PC-3 (cell line): ENCODE results near the gene YAP1. TPM values are rescaled to one million over a fixed set of nuclear protein-coding genes. Genes with fewer than 3 reads are reported as not detected.

ENCODE experiments used
- ATAC-seq: fragments of 200-7000 bp; cut with Tn5 transposase; 2 replicates; pipeline ENCODE4 v1.9.1; 2020; ENCODE audit warnings: mild to moderate bottlenecking, moderate library complexity
- BruUV-seq: library from RNA; stranded (reverse); fragments of 400-500 nt; replicated peaks from 2 replicates; lab custom pipeline; 2021; lab: Mats Ljungman, UMichigan
- CTCF ChIA-PET: fragments of 300-600 bp; sonication (Branson Sonifier 250); formaldehyde crosslinking; loops from one replicate; lab custom pipeline; 2022; ENCODE audit warnings: antibody characterized with exemption; lab: Charles Lee
- POLR2A ChIA-PET: fragments of 300-600 bp; sonication (Branson Sonifier 250); formaldehyde crosslinking; loops from one replicate; lab custom pipeline; 2022; ENCODE audit warnings: antibody characterized with exemption; ENCODE audit not compliant: unreplicated experiment; lab: Charles Lee
- DNase-seq: peaks from one replicate; pipeline ENCODE4 v3.0.0-alpha.2; 2015
- H2AFZ ChIP-seq: fragments of 300-600 bp; sonication (generic); 2 replicates; pipeline ENCODE4 v1.6.0; 2016; ENCODE audit warnings: antibody characterized with exemption, low read length
- H3F3A ChIP-seq: fragments of 300-600 bp; sonication (generic); one replicate; pipeline ENCODE4 v1.6.0; 2017; ENCODE audit warnings: antibody characterized with exemption, low read length, control low read depth, mild to moderate bottlenecking; ENCODE audit not compliant: unreplicated experiment
- H3K27ac ChIP-seq: fragments of 300-600 bp; sonication (generic); 2 replicates; pipeline ENCODE4 v1.5.1; 2016; ENCODE audit warnings: mild to moderate bottlenecking, low read length
- H3K27me3 ChIP-seq: fragments of 300-600 bp; sonication (generic); 2 replicates; pipeline ENCODE4 v1.6.1; 2016; ENCODE audit warnings: low read length, mixed read lengths
- H3K36me3 ChIP-seq: fragments of 300-600 bp; sonication (generic); 2 replicates; pipeline ENCODE4 v1.6.1; 2016; ENCODE audit warnings: low read depth, mixed run types, low read length, mixed read lengths
- H3K4me1 ChIP-seq: fragments of 300-600 bp; sonication (generic); 2 replicates; pipeline ENCODE4 v1.5.1; 2016; ENCODE audit warnings: low read length; ENCODE audit not compliant: insufficient read depth
- H3K4me2 ChIP-seq: fragments of 300-600 bp; sonication (generic); 2 replicates; pipeline ENCODE4 v1.6.0; 2016; ENCODE audit warnings: low read length
- H3K4me3 ChIP-seq: fragments of 300-600 bp; sonication (generic); 2 replicates; pipeline ENCODE4 v1.5.1; 2016; ENCODE audit warnings: mild to moderate bottlenecking, low read length, mixed read lengths
- H3K79me2 ChIP-seq: fragments of 300-600 bp; sonication (generic); 2 replicates; pipeline ENCODE4 v1.6.1; 2017; ENCODE audit warnings: low read length, mixed read lengths
- H3K9ac ChIP-seq: fragments of 300-600 bp; sonication (generic); 2 replicates; pipeline ENCODE4 v1.6.0; 2016; ENCODE audit warnings: mild to moderate bottlenecking, low read length
- H3K9me2 ChIP-seq: fragments of 300-600 bp; sonication (generic); replicated peaks from 2 replicates; pipeline ENCODE4 v1.6.1; 2016; ENCODE audit warnings: mixed run types, low read length, mixed read lengths
- H3K9me3 ChIP-seq: fragments of 300-600 bp; sonication (generic); 2 replicates; pipeline ENCODE4 v1.6.1; 2016; ENCODE audit warnings: low read length, mixed read lengths
- H4K20me1 ChIP-seq: fragments of 300-600 bp; sonication (generic); 2 replicates; pipeline ENCODE4 v1.6.1; 2016; ENCODE audit warnings: low read length, mixed read lengths
- EZH2 ChIP-seq: fragments of 300-600 bp; sonication (generic); IDR thresholded peaks from one replicate; pipeline ENCODE4 v1.6.1; 2017; ENCODE audit warnings: antibody characterized with exemption, mild to moderate bottlenecking, low read length; ENCODE audit not compliant: unreplicated experiment
- EZH2phosphoT487 ChIP-seq: fragments of 300-600 bp; sonication (generic); IDR thresholded peaks from 2 replicates; pipeline ENCODE4 v1.6.1; 2018; ENCODE audit warnings: mild to moderate bottlenecking, antibody characterized with exemption, low read length, borderline replicate concordance
- intact Hi-C: fragments of 100-400 bp; cut with micrococcal nuclease; formaldehyde crosslinking; loops from 2 replicates; pipeline ENCODE4 v1.9.0; 2023
- total RNA-seq: library from RNA; depleted of rRNA; stranded (reverse); fragments of >200 nt; gene quantifications from 2 replicates; pipeline ENCODE4 v1.2.3, GENCODE V29; 2014
- TF ChIP-seq, protein P1 (sequence below): fragments of 300-600 bp; sonication (generic); conservative IDR thresholded peaks from 2 replicates; pipeline ENCODE4 v1.5.1; 2017; ENCODE audit warnings: antibody characterized with exemption, low read depth, mild to moderate bottlenecking, low read length

The YAP1 gene
- total RNA-seq, 1 experiment from 2014 or later: 104 TPM

GRCh38 chr11:102187416-102188151 lies 77.3 kb downstream of the YAP1 start:
- no peak overlapping the region for H3K4me2 ChIP-seq

GRCh38 chr11:102188488-102188887 lies 78.2 kb downstream of the YAP1 start:
- Histone ChIP-seq H3F3A (no peaks in the 10 kb centered on the region), H4K20me1 (no peaks in the 10 kb centered on the region), H3K27me3 (no peaks in the 10 kb centered on the region), H3K79me2 (peaks cover 6% of the 10 kb centered on the region; the same call in 1 of the 2 replicates), H3K9me3 (no peaks in the 10 kb centered on the region), H3K4me2 (no peak overlapping the region), H3K36me3 (peaks cover 17% of the 10 kb centered on the region; the same call in 1 of the 2 replicates), H3K4me1 (no peaks in the 10 kb centered on the region), H3K4me3 (no peak overlapping the region), H3K27ac (no peak overlapping the region), H2AFZ (no peak overlapping the region), H3K9ac (no peak overlapping the region), H3K9me2 (no peaks in the 10 kb centered on the region)
- no peak for DNase-seq
- peak; percentile 50; the same call in 1 of the 2 replicates for ATAC-seq
- ChIA-PET POLR2A (no interaction called here), CTCF (no interaction called here)
- TF ChIP-seq, protein P1, sequence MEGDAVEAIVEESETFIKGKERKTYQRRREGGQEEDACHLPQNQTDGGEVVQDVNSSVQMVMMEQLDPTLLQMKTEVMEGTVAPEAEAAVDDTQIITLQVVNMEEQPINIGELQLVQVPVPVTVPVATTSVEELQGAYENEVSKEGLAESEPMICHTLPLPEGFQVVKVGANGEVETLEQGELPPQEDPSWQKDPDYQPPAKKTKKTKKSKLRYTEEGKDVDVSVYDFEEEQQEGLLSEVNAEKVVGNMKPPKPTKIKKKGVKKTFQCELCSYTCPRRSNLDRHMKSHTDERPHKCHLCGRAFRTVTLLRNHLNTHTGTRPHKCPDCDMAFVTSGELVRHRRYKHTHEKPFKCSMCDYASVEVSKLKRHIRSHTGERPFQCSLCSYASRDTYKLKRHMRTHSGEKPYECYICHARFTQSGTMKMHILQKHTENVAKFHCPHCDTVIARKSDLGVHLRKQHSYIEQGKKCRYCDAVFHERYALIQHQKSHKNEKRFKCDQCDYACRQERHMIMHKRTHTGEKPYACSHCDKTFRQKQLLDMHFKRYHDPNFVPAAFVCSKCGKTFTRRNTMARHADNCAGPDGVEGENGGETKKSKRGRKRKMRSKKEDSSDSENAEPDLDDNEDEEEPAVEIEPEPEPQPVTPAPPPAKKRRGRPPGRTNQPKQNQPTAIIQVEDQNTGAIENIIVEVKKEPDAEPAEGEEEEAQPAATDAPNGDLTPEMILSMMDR: no peak
- TF ChIP-seq EZH2: no peak
- TF ChIP-seq EZH2phosphoT487: no peak
- intact Hi-C loops: loop anchor here (5.0 kb wide), 1 partner anchor 39 kb away; no protein-coding TSS in a partner anchor
- no TSS peak for BruUV-seq

More at GRCh38 chr11:102187416-102188151, 77.3 kb downstream of the YAP1 start:
- no peaks in the 10 kb centered on the region for H3K27me3 ChIP-seq
- H3F3A ChIP-seq: no peaks in the 10 kb centered on the region
- TF ChIP-seq EZH2phosphoT487: no peak
- no peak for TF ChIP-seq EZH2
- TF ChIP-seq, protein P1: no peak
- no peaks in the 10 kb centered on the region for H3K4me1 ChIP-seq
- intact Hi-C loops: loop anchor here (5.0 kb wide), 1 partner anchor 40 kb away; no protein-coding TSS in a partner anchor
- H2AFZ ChIP-seq: no peak overlapping the region
- no peak for ATAC-seq
- H3K27ac ChIP-seq: no peak overlapping the region
- peaks cover 10% of the 10 kb centered on the region; the same call in 1 of the 2 replicates for H3K79me2 ChIP-seq
- BruUV-seq: no TSS peak
- no peak overlapping the region for H3K4me3 ChIP-seq
- no peaks in the 10 kb centered on the region for H4K20me1 ChIP-seq
- CTCF ChIA-PET: no interaction called here
- no peak overlapping the region for H3K9ac ChIP-seq
- no peak for DNase-seq
- H3K9me3 ChIP-seq: no peaks in the 10 kb centered on the region
- POLR2A ChIA-PET: interaction anchor here (1.1 kb wide), 1 partner anchor 49 kb away, joined by 6 read pairs; no protein-coding TSS in a partner anchor
- no peaks in the 10 kb centered on the region for H3K9me2 ChIP-seq
- H3K36me3 ChIP-seq: peaks cover 17% of the 10 kb centered on the region; the same call in 1 of the 2 replicates

GRCh38 chr11:102191832-102192231 lies 81.6 kb downstream of the YAP1 start:
- no peaks in the 10 kb centered on the region for H3F3A ChIP-seq
- H3K9me3 ChIP-seq: no peaks in the 10 kb centered on the region
- H3K4me1 ChIP-seq: 0 out of 2 replicates have a peak, but pooled peaks cover 4% of the 10 kb centered on the region
- no peaks in the 10 kb centered on the region for H4K20me1 ChIP-seq
- H3K79me2 ChIP-seq: no peaks in the 10 kb centered on the region
- no peak overlapping the region for H3K4me3 ChIP-seq
- BruUV-seq: no TSS peak
- H2AFZ ChIP-seq: no peak overlapping the region
- intact Hi-C loops: no loop called here
- H3K27me3 ChIP-seq: no peaks in the 10 kb centered on the region
- no peak overlapping the region for H3K4me2 ChIP-seq
- DNase-seq: no peak
- TF ChIP-seq EZH2 (no peak), EZH2phosphoT487 (no peak)
- ChIA-PET POLR2A (no interaction called here), CTCF (no interaction called here)
- H3K36me3 ChIP-seq: peaks cover 23% of the 10 kb centered on the region
- H3K9me2 ChIP-seq: no peaks in the 10 kb centered on the region
- no peak overlapping the region for H3K27ac ChIP-seq
- ATAC-seq: no peak
- no peak overlapping the region for H3K9ac ChIP-seq
